ENCODE data around the gene KLHDC8A. TPM values are rescaled to one million over a fixed set of nuclear protein-coding genes. Genes with fewer than 3 reads are reported as not detected.
"Not testable (repeated sequence)": the region's sequence is repeated elsewhere in the genome, so short reads cannot be mapped to it uniquely, and the experiment has no call there.

KLHDC8A gene
- total and polyA plus RNA-seq, 7 donors: 0.01 to 0.24 (median 0.03) TPM; not detected in 4

DNA sequence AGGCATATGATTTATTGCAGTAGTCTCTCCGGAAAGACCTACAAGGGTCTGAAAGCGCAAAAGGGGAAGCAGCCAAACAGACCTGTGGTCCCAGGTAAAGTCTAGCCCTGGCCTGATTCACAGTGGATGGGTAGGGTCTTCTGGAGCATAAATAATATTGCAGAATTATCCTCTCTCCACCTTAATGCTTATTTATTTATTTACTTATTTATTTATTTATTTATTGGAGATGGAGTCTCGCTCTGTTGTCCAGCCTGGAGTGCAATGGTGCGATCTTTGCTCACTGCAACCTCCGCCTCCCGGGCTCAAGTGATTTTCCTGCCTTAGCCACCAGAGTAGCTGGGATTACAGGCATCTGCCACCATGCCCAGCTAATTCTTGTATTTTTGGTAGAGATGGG, 11.8 kb upstream of the KLHDC8A start:
- Histone ChIP-seq H3K4me1 (no peaks in the 10 kb centered on the region), H3K36me3 (ENCODE audit: insufficient read depth in 1 of 2, low read depth in 1 of 2) (no peaks in the 10 kb centered on the region), H3K4me3 (no peak overlapping the region), H3K9me3 (no peaks in the 10 kb centered on the region), H3K27ac (no peak overlapping the region), H3K27me3 (ENCODE audit: insufficient read depth in 3 of 3, low read length in 2 of 3) (peaks cover 0 to 2% (median 0%) of the 10 kb centered on the region in 3 donors)
- DNase-seq: no peak
- TF ChIP-seq, protein P1, sequence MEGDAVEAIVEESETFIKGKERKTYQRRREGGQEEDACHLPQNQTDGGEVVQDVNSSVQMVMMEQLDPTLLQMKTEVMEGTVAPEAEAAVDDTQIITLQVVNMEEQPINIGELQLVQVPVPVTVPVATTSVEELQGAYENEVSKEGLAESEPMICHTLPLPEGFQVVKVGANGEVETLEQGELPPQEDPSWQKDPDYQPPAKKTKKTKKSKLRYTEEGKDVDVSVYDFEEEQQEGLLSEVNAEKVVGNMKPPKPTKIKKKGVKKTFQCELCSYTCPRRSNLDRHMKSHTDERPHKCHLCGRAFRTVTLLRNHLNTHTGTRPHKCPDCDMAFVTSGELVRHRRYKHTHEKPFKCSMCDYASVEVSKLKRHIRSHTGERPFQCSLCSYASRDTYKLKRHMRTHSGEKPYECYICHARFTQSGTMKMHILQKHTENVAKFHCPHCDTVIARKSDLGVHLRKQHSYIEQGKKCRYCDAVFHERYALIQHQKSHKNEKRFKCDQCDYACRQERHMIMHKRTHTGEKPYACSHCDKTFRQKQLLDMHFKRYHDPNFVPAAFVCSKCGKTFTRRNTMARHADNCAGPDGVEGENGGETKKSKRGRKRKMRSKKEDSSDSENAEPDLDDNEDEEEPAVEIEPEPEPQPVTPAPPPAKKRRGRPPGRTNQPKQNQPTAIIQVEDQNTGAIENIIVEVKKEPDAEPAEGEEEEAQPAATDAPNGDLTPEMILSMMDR (IDR thresholded peaks at IDR 0.05): no peak
- intact Hi-C loops (cut with DNase I): no loop called here
- ATAC-seq: no peak
- WGBS, 3 donors: 92 to 93% (median 93%) methylated on average over 6 of the region's 6 CpGs

DNA sequence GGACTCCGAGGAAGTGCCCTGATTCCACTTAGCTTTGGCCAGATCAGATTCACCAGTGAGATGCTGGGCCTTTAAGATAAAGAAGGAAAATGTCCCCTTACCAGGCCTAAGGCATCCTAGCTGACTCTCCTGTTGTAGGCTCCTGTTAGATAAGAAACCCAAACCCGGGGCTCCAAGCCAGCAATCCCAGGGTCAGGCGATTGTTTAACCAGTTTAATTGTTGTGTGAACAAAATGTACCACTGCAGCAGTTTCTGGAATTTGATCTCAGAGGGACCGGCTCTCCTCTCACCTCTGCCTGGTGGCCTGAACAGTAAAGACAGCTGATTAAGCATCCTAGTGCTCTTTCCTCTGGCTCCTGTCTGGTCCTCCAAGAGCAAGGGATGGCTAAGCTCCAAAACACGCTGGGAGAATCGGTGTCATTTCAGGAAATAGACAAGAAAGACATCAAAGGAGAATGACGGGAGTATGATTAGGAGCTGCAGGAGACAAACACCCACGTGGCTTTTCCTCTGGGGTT, 9.3 kb upstream of the KLHDC8A start:
- no peak for ATAC-seq
- 43 to 48% (median 44%) methylated on average over 8 of the region's 8 CpGs for WGBS, 3 donors
- DNase-seq: no peak

DNA sequence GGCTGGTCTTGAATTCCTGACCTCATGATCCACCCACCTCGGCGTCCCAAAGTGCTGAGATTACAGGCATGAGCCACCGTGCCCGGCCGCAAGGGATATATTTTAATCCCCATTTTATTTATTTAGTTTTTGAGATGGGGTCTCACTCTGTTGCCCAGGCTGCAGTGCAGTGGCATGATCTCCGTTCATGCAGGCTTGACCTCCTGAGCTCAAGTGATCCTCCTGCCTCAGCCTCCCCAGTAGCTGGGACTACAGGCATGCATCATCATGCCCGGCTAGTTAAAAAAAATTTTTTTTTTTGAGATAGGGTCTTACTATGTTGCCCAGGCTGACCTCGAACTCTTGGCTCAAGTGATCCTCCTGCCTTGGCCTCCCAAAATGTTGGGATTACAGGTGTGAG, 8.4 kb upstream of the KLHDC8A start:
- H3K36me3 ChIP-seq (ENCODE audit: insufficient read depth in 1 of 2, low read depth in 1 of 2); DNase-seq; H3K27ac ChIP-seq; H3K4me1 ChIP-seq; intact Hi-C loops (cut with DNase I); H3K9me3 ChIP-seq; ATAC-seq; H3K4me3 ChIP-seq; H3K27me3 ChIP-seq (ENCODE audit: insufficient read depth in 3 of 3, low read length in 2 of 3): not testable (repeated sequence)
- 81 to 89% (median 83%) methylated on average over 8 of the region's 8 CpGs for WGBS, 3 donors

More for the DNA sequence above, 9.3 kb upstream of the KLHDC8A start:
- Histone ChIP-seq H3K27ac (no peak overlapping the region), H3K4me3 (no peak overlapping the region), H3K27me3 (ENCODE audit: insufficient read depth in 3 of 3, low read length in 2 of 3) (no peaks in the 10 kb centered on the region), H3K4me1 (no peaks in the 10 kb centered on the region), H3K9me3 (no peaks in the 10 kb centered on the region), H3K36me3 (ENCODE audit: insufficient read depth in 1 of 2, low read depth in 1 of 2) (no peaks in the 10 kb centered on the region)
- intact Hi-C loops (cut with DNase I): no loop called here
- TF ChIP-seq, protein P1 (IDR thresholded peaks at IDR 0.05): no peak

DNA sequence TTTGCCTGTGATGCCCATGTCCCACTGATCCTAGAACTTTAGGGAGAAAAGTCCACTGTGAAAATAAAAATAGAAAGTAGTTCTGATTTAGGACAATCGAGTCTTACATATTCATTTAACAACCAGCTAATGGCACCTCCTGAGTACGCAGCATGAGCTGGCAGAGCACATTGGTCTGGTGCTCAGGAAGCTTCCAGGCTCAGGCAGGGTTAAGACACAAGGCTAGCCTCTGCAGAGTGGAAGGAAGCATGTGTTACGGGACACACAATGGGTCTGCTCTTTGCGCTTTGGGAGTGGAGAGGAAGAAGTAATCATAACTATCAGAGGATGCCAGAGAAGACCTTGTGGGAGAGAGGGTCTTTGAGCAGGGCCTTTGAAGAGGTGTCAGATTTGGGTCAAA, 4.2 kb upstream of the KLHDC8A start:
- no peak overlapping the region for H3K4me3 ChIP-seq
- H3K9me3 ChIP-seq: no peaks in the 10 kb centered on the region
- TF ChIP-seq, protein P1 (IDR thresholded peaks at IDR 0.05): no peak
- WGBS, 3 donors: 79 to 83% (median 82%) methylated on average over 4 of the region's 4 CpGs
- ATAC-seq (no peak), DNase-seq (no peak)
- no peaks in the 10 kb centered on the region for H3K4me1 ChIP-seq
- intact Hi-C loops (cut with DNase I): no loop called here
- H3K27me3 ChIP-seq (ENCODE audit: insufficient read depth in 3 of 3, low read length in 2 of 3): peaks cover 0 to 15% (median 0%) of the 10 kb centered on the region in 3 donors
- no peaks in the 10 kb centered on the region for H3K36me3 ChIP-seq (ENCODE audit: insufficient read depth in 1 of 2, low read depth in 1 of 2)
- no peak overlapping the region for H3K27ac ChIP-seq

DNA sequence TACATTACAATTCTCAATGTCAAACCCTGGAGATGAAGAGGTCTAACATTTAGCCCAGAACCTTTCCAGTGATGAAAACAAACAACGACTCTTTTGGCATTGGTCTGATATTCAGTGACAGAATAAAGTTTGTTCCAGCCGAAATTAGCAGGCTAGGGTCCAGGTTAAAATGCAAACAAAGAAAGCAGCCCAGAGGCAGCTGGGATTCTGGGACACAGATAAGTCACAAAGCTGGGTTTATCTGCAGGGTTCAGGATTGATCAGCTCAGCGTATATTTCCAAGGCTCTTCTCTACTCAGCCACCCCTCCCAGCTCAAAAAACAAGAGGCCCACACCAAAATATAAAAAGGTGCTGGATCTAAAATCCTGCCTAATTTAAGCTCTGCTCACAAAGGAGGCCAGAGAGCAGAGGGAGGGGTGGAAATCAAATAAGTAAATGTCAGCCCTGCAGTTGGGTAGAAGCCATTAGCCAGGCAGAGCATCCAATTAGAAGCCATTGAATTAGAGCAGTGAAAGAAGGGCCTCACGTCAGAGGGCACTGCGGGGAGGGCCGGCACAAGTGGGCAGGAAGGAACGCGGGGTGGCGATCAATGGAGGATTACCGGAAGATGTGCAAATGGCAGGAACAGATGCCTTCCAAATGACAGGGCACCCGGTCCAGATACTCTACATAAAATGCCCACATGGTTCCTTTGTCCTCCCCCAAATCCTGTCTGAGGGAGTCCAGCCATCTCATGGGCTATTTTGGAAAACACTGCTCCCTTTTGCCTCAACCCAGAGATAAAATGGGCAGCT, 3.2 kb upstream of the KLHDC8A start:
- H3K4me1 ChIP-seq: no peaks in the 10 kb centered on the region
- no peaks in the 10 kb centered on the region for H3K36me3 ChIP-seq (ENCODE audit: insufficient read depth in 1 of 2, low read depth in 1 of 2)
- TF ChIP-seq, protein P1 (IDR thresholded peaks at IDR 0.05): no peak
- no peak overlapping the region for H3K4me3 ChIP-seq
- H3K27me3 ChIP-seq (ENCODE audit: insufficient read depth in 3 of 3, low read length in 2 of 3): peaks cover 0 to 15% (median 0%) of the 10 kb centered on the region in 3 donors
- WGBS, 3 donors: 31 to 52% (median 38%) methylated on average over 11 of the region's 11 CpGs
- DNase-seq (no peak), ATAC-seq (no peak)
- intact Hi-C loops (cut with DNase I): loop anchor here in 1 of 2 donors (5.0 kb wide), 2 partner anchors 122 to 162 kb away; no protein-coding TSS in a partner anchor
- H3K9me3 ChIP-seq: no peaks in the 10 kb centered on the region
- no peak overlapping the region for H3K27ac ChIP-seq

All from psoas muscle (tissue), 8 donors.